Spinal cord (tissue), 10 donors: ENCODE data around the gene C19orf38. TPM values are rescaled to one million over a fixed set of nuclear protein-coding genes. Genes with fewer than 3 reads are reported as not detected.
"Not testable (repeated sequence)": the region's sequence is repeated elsewhere in the genome, so short reads cannot be mapped to it uniquely, and the experiment has no call there.

Source experiments
- DNase-seq, 6 donors: peaks; one replicate each; pipeline versions ENCODE4 v3.0.0 to v3.0.0-alpha.2; 2013 to 2015; ENCODE audit warnings: low spot score in 6 of 6, low read depth in 4 of 6
- H3K27ac ChIP-seq: one replicate; pipeline ENCODE4 v1.5.1; 2013; ENCODE audit warnings: low read depth, low read length, control low read depth
- H3K27me3 ChIP-seq: one replicate; pipeline ENCODE4 v1.6.1; 2013; ENCODE audit warnings: low read length; ENCODE audit not compliant: control insufficient read depth, insufficient read depth
- H3K36me3 ChIP-seq: one replicate; pipeline ENCODE4 v1.6.1; 2013; ENCODE audit warnings: low read length; ENCODE audit not compliant: control insufficient read depth, insufficient read depth
- H3K4me1 ChIP-seq: one replicate; pipeline ENCODE4 v1.6.1; 2013; ENCODE audit warnings: low read length; ENCODE audit not compliant: control insufficient read depth, insufficient read depth
- H3K4me3 ChIP-seq: one replicate; pipeline ENCODE4 v1.5.1; 2013; ENCODE audit warnings: low read depth, low read length, control low read depth
- H3K9me3 ChIP-seq: one replicate; pipeline ENCODE4 v1.6.1; 2013; ENCODE audit warnings: low read length; ENCODE audit not compliant: control insufficient read depth, insufficient read depth
- WGBS: methylation state at CpG from one replicate; pipeline ENCODE4 v1.1.5; 2013; ENCODE audit warnings: missing lambda C conversion rate; ENCODE audit not compliant: insufficient coverage; 5-methylcytosine and 5-hydroxymethylcytosine counted together
- polyA plus RNA-seq, 2 donors: library from polyadenylated mRNA; unstranded; fragments of 120-200 nt; gene quantifications; one replicate each; pipeline ENCODE4 v1.2.1, GENCODE V29; 2013; ENCODE audit not compliant: insufficient read length in 2 of 2
- total RNA-seq, 2 donors: library from RNA; depleted of rRNA in 1 of 2; stranded (reverse); fragments of 120-200 nt in 1 of 2; fragments of >200 nt in 1 of 2; gene quantifications; one replicate each; pipeline versions ENCODE4 v1.2.3 to v1.2.4, GENCODE V29; 2013 to 2014
- donor health status: healthy.

Gene C19orf38
- total and polyA plus RNA-seq, 4 donors, result 1.3 to 2.9 (median 2.2) TPM

GRCh38 chr19:10842788-10843187 lies 5.4 kb upstream of the C19orf38 start:
- no peaks in the 10 kb centered on the region for H3K4me1 ChIP-seq
- no peak overlapping the region for H3K4me3 ChIP-seq
- peaks cover 6% of the 10 kb centered on the region for H3K9me3 ChIP-seq
- WGBS, result 90% methylated on average over 5 of the region's 7 CpGs
- DNase-seq, result no peak
- H3K36me3 ChIP-seq, result no peaks in the 10 kb centered on the region
- no peak overlapping the region for H3K27ac ChIP-seq
- H3K27me3 ChIP-seq, result no peaks in the 10 kb centered on the region

DNA sequence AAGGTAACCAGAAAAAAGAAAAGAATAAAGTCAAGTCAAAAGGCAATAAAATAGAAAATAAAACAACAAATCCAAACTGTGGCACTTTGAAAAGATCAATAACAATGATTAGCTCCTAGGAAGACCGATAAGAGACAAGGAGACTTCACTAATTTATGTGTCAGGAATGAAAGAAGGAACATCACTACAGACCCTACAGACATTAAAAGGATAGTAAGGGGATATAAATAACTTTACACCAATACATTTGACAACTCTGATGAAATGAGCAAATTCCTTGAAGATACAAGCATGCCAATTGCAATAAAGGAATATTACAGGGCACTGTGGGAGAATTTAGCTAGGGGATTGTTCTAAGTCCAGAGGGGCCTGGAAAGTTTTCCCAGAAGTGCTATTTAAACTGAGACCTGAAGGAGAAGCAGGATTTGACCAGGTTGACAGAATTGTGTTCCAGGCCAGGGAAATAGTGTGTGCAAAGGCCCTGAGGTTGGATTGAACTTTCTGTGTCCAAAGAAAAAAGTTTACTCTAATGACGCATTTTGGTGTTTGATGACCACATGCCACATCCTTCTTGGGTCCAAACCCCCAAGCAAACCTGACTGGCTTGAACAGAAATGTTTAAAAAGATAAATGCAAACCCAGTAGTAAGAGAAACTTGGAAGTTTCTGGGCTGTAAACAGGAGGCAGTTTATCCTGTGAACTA lies 1.6 kb upstream of the C19orf38 start:
- Histone ChIP-seq H3K27ac (no peak overlapping the region), H3K36me3 (no peaks in the 10 kb centered on the region), H3K9me3 (peaks cover 6% of the 10 kb centered on the region), H3K4me1 (no peaks in the 10 kb centered on the region), H3K27me3 (no peaks in the 10 kb centered on the region), H3K4me3 (no peak overlapping the region)
- no CpG with 5 or more reads among the region's 2 CpGs for WGBS
- no peak for DNase-seq

DNA sequence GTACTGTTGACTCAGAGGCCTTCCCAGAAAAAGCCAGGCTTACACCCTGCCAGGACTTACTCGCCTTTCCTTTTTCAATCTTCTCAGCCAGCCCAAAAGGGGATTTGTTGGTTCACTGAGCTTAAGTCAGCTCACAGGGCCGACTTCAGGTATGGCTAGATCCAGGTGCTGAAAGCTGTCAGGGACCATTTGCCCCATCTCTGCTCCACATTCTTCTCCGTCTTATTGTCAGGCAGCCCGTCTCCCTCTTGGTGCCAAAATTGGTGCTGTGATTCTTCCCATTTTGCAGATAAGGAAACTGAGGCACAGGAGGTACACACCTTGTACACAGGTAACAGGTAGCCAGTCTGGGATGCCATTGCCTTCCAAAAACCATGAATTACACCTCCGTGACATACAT lies 2.4 kb downstream of the C19orf38 start:
- Histone ChIP-seq H3K36me3 (no peaks in the 10 kb centered on the region), H3K9me3 (peaks cover 6% of the 10 kb centered on the region), H3K27me3 (no peaks in the 10 kb centered on the region), H3K4me3 (no peak overlapping the region), H3K27ac (no peak overlapping the region), H3K4me1 (no peaks in the 10 kb centered on the region)
- DNase-seq, result no peak
- 87% methylated on average over 2 of the region's 5 CpGs for WGBS

GRCh38 chr19:10852098-10852800 lies 4.0 kb downstream of the C19orf38 start:
- no peaks in the 10 kb centered on the region for H3K9me3 ChIP-seq
- no peak for DNase-seq
- H3K4me1 ChIP-seq, result no peaks in the 10 kb centered on the region
- H3K27ac ChIP-seq, result no peak overlapping the region
- 87% methylated on average over 6 of the region's 7 CpGs for WGBS
- no peaks in the 10 kb centered on the region for H3K27me3 ChIP-seq
- no peak overlapping the region for H3K4me3 ChIP-seq
- no peaks in the 10 kb centered on the region for H3K36me3 ChIP-seq

- Histone ChIP-seq H3K27ac (no peak overlapping the region), H3K4me3 (no peak overlapping the region), H3K4me1 (no peaks in the 10 kb centered on the region), H3K36me3 (no peaks in the 10 kb centered on the region), H3K9me3 (no peaks in the 10 kb centered on the region), H3K27me3 (no peaks in the 10 kb centered on the region)
- 85% methylated on average over 4 of the region's 7 CpGs for whole genome bisulfite sequencing
- DNase-seq, result no peak
Measured at GRCh38 chr19:10852941-10853340, 4.7 kb downstream of the C19orf38 start.

GRCh38 chr19:10854350-10855089 lies 6.3 kb downstream of the C19orf38 start:
- DNase-seq, result no peak
- no peaks in the 10 kb centered on the region for H3K9me3 ChIP-seq
- H3K27ac ChIP-seq, result no peak overlapping the region
- H3K4me1 ChIP-seq, result no peaks in the 10 kb centered on the region
- H3K36me3 ChIP-seq, result no peaks in the 10 kb centered on the region
- no peaks in the 10 kb centered on the region for H3K27me3 ChIP-seq
- WGBS, result 67% methylated on average over 6 of the region's 7 CpGs
- no peak overlapping the region for H3K4me3 ChIP-seq

GRCh38 chr19:10855879-10856522 lies 7.8 kb downstream of the C19orf38 start:
- no peaks in the 10 kb centered on the region for H3K9me3 ChIP-seq
- H3K27ac ChIP-seq, result no peak overlapping the region
- WGBS, result 100% methylated on average over 2 of the region's 5 CpGs
- no peaks in the 10 kb centered on the region for H3K36me3 ChIP-seq
- no peaks in the 10 kb centered on the region for H3K4me1 ChIP-seq
- no peak for DNase-seq
- no peaks in the 10 kb centered on the region for H3K27me3 ChIP-seq
- no peak overlapping the region for H3K4me3 ChIP-seq

- DNase-seq, H3K9me3 ChIP-seq, H3K27me3 ChIP-seq, H3K4me3 ChIP-seq, H3K4me1 ChIP-seq, H3K27ac ChIP-seq, H3K36me3 ChIP-seq: not testable (repeated sequence)
- WGBS, result no CpG with 5 or more reads among the region's 1 CpG
Measured at GRCh38 chr19:10856899-10857298, 8.7 kb downstream of the C19orf38 start.

DNA sequence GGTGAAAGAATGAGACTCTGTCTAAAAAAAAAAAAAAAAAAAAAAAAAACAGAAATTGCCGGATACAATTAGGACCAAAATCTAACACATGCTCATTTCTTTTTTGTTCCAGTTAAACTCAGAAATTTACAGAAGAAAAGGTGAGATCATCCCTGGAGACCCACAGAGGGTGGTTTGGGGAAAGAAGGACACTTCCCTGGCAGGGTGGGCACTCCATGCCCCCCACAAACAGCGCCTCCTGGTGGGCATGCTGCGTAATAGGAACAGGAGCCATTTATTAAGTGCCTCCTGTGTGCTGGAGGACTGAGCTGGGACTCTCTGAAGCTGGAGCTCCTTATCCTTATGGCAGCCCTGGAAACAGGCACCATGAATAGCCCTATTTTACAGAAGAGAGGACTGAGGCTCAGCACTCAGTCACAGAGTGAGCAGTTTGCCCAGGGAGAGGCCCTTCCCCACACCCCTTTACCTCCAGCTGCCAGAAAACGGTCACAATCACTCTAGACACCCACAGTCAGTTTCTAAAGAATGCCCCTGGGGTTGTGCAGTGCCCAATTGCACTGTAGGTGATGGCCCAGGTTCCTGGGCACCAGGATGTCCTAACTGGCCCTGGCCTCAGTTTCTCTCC lies 10.1 kb downstream of the C19orf38 start:
- H3K9me3 ChIP-seq, result no peaks in the 10 kb centered on the region
- no peaks in the 10 kb centered on the region for H3K36me3 ChIP-seq
- H3K27me3 ChIP-seq, result no peaks in the 10 kb centered on the region
- no peak overlapping the region for H3K27ac ChIP-seq
- no peaks in the 10 kb centered on the region for H3K4me1 ChIP-seq
- H3K4me3 ChIP-seq, result no peak overlapping the region
- WGBS, result 32% methylated on average over 3 of the region's 4 CpGs
- no peak for DNase-seq
